Activated T-cell treated with anti-CD3 and anti-CD28 coated beads, Interleukin-2, amount 50 U/mL, for 24 hours (primary cell): Measurements from ENCODE around the gene RAB29.

Source experiments
- DNase-seq: peaks from one replicate; pipeline ENCODE4 v3.0.0-alpha.2; 2020
- H3K27ac Mint-ChIP-seq: 2 replicates; pipeline ENCODE4 v1.8.0; 2020; ENCODE audit warnings: mild to moderate bottlenecking, mixed read lengths
- H3K27me3 Mint-ChIP-seq: 2 replicates; pipeline ENCODE4 v1.8.0; 2020; ENCODE audit warnings: mixed read lengths
- H3K36me3 Mint-ChIP-seq: 2 replicates; pipeline ENCODE4 v1.8.0; 2020; ENCODE audit warnings: low read depth, mixed read lengths
- H3K4me1 Mint-ChIP-seq: 2 replicates; pipeline ENCODE4 v1.8.0; 2020; ENCODE audit warnings: low read depth, mixed read lengths
- H3K4me3 Mint-ChIP-seq: 2 replicates; pipeline ENCODE4 v1.8.0; 2020; ENCODE audit warnings: mild to moderate bottlenecking, moderate library complexity, mixed read lengths
- H3K9me3 Mint-ChIP-seq: 2 replicates; pipeline ENCODE4 v1.8.0; 2020; ENCODE audit warnings: mixed read lengths

Gene RAB29

GRCh38 chr1:205804605-205805004 is 29.3 kb upstream of the RAB29 start:
- DNase-seq: no peak
- peaks cover 58% of the 10 kb centered on the region for H3K36me3 Mint-ChIP-seq
- H3K4me3 Mint-ChIP-seq: peak overlapping the region; percentile 57
- H3K9me3 Mint-ChIP-seq: no peaks in the 10 kb centered on the region
- H3K27me3 Mint-ChIP-seq: no peaks in the 10 kb centered on the region
- peak overlapping the region; percentile 91 for H3K27ac Mint-ChIP-seq
- H3K4me1 Mint-ChIP-seq: peaks cover 58% of the 10 kb centered on the region

- no peak overlapping the region for H3K27ac Mint-ChIP-seq
- H3K9me3 Mint-ChIP-seq: no peaks in the 10 kb centered on the region
These were observed 28.7 kb upstream of the RAB29 start for GRCh38 chr1:205803986-205804385.

GRCh38 chr1:205802060-205802459 is 26.8 kb upstream of the RAB29 start:
- Mint-ChIP-seq H3K27ac (no peak overlapping the region), H3K36me3 (peaks cover 60% of the 10 kb centered on the region), H3K27me3 (no peaks in the 10 kb centered on the region), H3K4me1 (peaks cover 35% of the 10 kb centered on the region), H3K9me3 (no peaks in the 10 kb centered on the region), H3K4me3 (no peak overlapping the region)
- DNase-seq: no peak

More at GRCh38 chr1:205803986-205804385, 28.7 kb upstream of the RAB29 start:
- no peak for DNase-seq
- H3K27me3 Mint-ChIP-seq: no peaks in the 10 kb centered on the region
- peaks cover 58% of the 10 kb centered on the region for H3K36me3 Mint-ChIP-seq
- peaks cover 52% of the 10 kb centered on the region for H3K4me1 Mint-ChIP-seq
- H3K4me3 Mint-ChIP-seq: no peak overlapping the region

- peaks cover 61% of the 10 kb centered on the region for H3K36me3 Mint-ChIP-seq
- no peaks in the 10 kb centered on the region for H3K27me3 Mint-ChIP-seq
- no peak overlapping the region for H3K4me3 Mint-ChIP-seq
- H3K27ac Mint-ChIP-seq: peak overlapping the region; percentile 26
- no peaks in the 10 kb centered on the region for H3K9me3 Mint-ChIP-seq
- no peak for DNase-seq
- peaks cover 27% of the 10 kb centered on the region for H3K4me1 Mint-ChIP-seq
These were observed 25.9 kb upstream of the RAB29 start for GRCh38 chr1:205800981-205801703.

- H3K27me3 Mint-ChIP-seq: no peaks in the 10 kb centered on the region
- H3K4me1 Mint-ChIP-seq: peaks cover 20% of the 10 kb centered on the region
- H3K4me3 Mint-ChIP-seq: no peak overlapping the region
- H3K27ac Mint-ChIP-seq: no peak overlapping the region
- H3K36me3 Mint-ChIP-seq: peaks cover 68% of the 10 kb centered on the region
- H3K9me3 Mint-ChIP-seq: no peaks in the 10 kb centered on the region
- DNase-seq: no peak
These were observed 25.1 kb upstream of the RAB29 start for GRCh38 chr1:205800427-205800826.

GRCh38 chr1:205798577-205798976 is 23.3 kb upstream of the RAB29 start:
- Mint-ChIP-seq H3K27ac (peak overlapping the region; percentile 24), H3K4me1 (peaks cover 4% of the 10 kb centered on the region), H3K36me3 (peaks cover 76% of the 10 kb centered on the region), H3K9me3 (no peaks in the 10 kb centered on the region), H3K4me3 (no peak overlapping the region), H3K27me3 (no peaks in the 10 kb centered on the region)
- no peak for DNase-seq

GRCh38 chr1:205797168-205797567 is 21.9 kb upstream of the RAB29 start:
- DNase-seq: no peak
- Mint-ChIP-seq H3K4me1 (peaks cover 1% of the 10 kb centered on the region), H3K9me3 (no peaks in the 10 kb centered on the region), H3K27ac (peak overlapping the region; percentile 12), H3K4me3 (no peak overlapping the region), H3K27me3 (no peaks in the 10 kb centered on the region), H3K36me3 (peaks cover 86% of the 10 kb centered on the region)

- H3K4me3 Mint-ChIP-seq: no peak overlapping the region
- H3K27me3 Mint-ChIP-seq: no peaks in the 10 kb centered on the region
- no peak for DNase-seq
- H3K9me3 Mint-ChIP-seq: no peaks in the 10 kb centered on the region
- H3K4me1 Mint-ChIP-seq: peaks cover 1% of the 10 kb centered on the region
- H3K36me3 Mint-ChIP-seq: peaks cover 96% of the 10 kb centered on the region
- peak overlapping the region; percentile 73 for H3K27ac Mint-ChIP-seq
These were observed 18.9 kb upstream of the RAB29 start for GRCh38 chr1:205794011-205794730.

- H3K4me1 Mint-ChIP-seq: peaks cover 1% of the 10 kb centered on the region
- no peaks in the 10 kb centered on the region for H3K27me3 Mint-ChIP-seq
- no peaks in the 10 kb centered on the region for H3K9me3 Mint-ChIP-seq
- DNase-seq: no peak
- H3K27ac Mint-ChIP-seq: peak overlapping the region; percentile 44
- peaks cover 86% of the 10 kb centered on the region for H3K36me3 Mint-ChIP-seq
- no peak overlapping the region for H3K4me3 Mint-ChIP-seq
These were observed 17.8 kb upstream of the RAB29 start for GRCh38 chr1:205792961-205793673.

- no peak overlapping the region for H3K4me3 Mint-ChIP-seq
- H3K27me3 Mint-ChIP-seq: no peaks in the 10 kb centered on the region
- H3K4me1 Mint-ChIP-seq: peaks cover 1% of the 10 kb centered on the region
- no peaks in the 10 kb centered on the region for H3K9me3 Mint-ChIP-seq
- no peak for DNase-seq
- H3K36me3 Mint-ChIP-seq: peaks cover 80% of the 10 kb centered on the region
- no peak overlapping the region for H3K27ac Mint-ChIP-seq
These were observed 17.2 kb upstream of the RAB29 start for GRCh38 chr1:205792481-205792881.

GRCh38 chr1:205791568-205792180 is 16.4 kb upstream of the RAB29 start:
- H3K4me3 Mint-ChIP-seq: no peak overlapping the region

GRCh38 chr1:205787287-205787916 is 12.1 kb upstream of the RAB29 start:
- Mint-ChIP-seq H3K27me3 (no peaks in the 10 kb centered on the region), H3K36me3 (peaks cover 32% of the 10 kb centered on the region), H3K27ac (no peak overlapping the region), H3K4me1 (peaks cover 7% of the 10 kb centered on the region), H3K4me3 (no peak overlapping the region), H3K9me3 (no peaks in the 10 kb centered on the region)
- no peak for DNase-seq

More at GRCh38 chr1:205791568-205792180, 16.4 kb upstream of the RAB29 start:
- Mint-ChIP-seq H3K36me3 (peaks cover 72% of the 10 kb centered on the region), H3K27ac (no peak overlapping the region), H3K4me1 (peaks cover 1% of the 10 kb centered on the region), H3K27me3 (no peaks in the 10 kb centered on the region), H3K9me3 (no peaks in the 10 kb centered on the region)
- DNase-seq: peak; percentile 70

- H3K4me1 Mint-ChIP-seq: peaks cover 7% of the 10 kb centered on the region
- no peaks in the 10 kb centered on the region for H3K9me3 Mint-ChIP-seq
- DNase-seq: no peak
- no peak overlapping the region for H3K4me3 Mint-ChIP-seq
- H3K27me3 Mint-ChIP-seq: no peaks in the 10 kb centered on the region
- no peak overlapping the region for H3K27ac Mint-ChIP-seq
- H3K36me3 Mint-ChIP-seq: peaks cover 24% of the 10 kb centered on the region
These were observed 11.3 kb upstream of the RAB29 start for GRCh38 chr1:205786601-205787000.

GRCh38 chr1:205785446-205785845 is 10.2 kb upstream of the RAB29 start:
- H3K9me3 Mint-ChIP-seq: no peaks in the 10 kb centered on the region
- peaks cover 13% of the 10 kb centered on the region for H3K36me3 Mint-ChIP-seq
- DNase-seq: no peak
- H3K4me1 Mint-ChIP-seq: peaks cover 7% of the 10 kb centered on the region
- no peak overlapping the region for H3K4me3 Mint-ChIP-seq
- H3K27me3 Mint-ChIP-seq: no peaks in the 10 kb centered on the region
- no peak overlapping the region for H3K27ac Mint-ChIP-seq
